H9 (cell line): ENCODE results near the gene MORN3. TPM values are rescaled to one million over a fixed set of nuclear protein-coding genes. Genes with fewer than 3 reads are reported as not detected.

ENCODE experiments used
- DNase-seq: peaks from one replicate; pipeline ENCODE4 v3.0.0-alpha.2; 2017
- H2AFZ ChIP-seq: one replicate; pipeline ENCODE4 v1.6.1; 2013; ENCODE audit warnings: mild to moderate bottlenecking, low read length, control low read depth, moderate library complexity
- H2AK5ac ChIP-seq: 2 replicates; pipeline ENCODE4 v1.6.1; 2013; ENCODE audit warnings: low read length, control low read depth, mixed read lengths; ENCODE audit not compliant: insufficient read length
- H2BK120ac ChIP-seq: one replicate; pipeline ENCODE4 v1.6.1; 2013; ENCODE audit warnings: low read depth, mild to moderate bottlenecking, low read length, control low read depth, inconsistent platforms; ENCODE audit not compliant: poor library complexity, severe bottlenecking
- H2BK12ac ChIP-seq: 2 replicates; pipeline ENCODE4 v1.6.1; 2013; ENCODE audit warnings: low read length, control low read depth, mixed read lengths, low read depth; ENCODE audit not compliant: insufficient read length
- H2BK15ac ChIP-seq: 2 replicates; pipeline ENCODE4 v1.6.1; 2013; ENCODE audit warnings: low read depth, low read length, control low read depth
- H2BK20ac ChIP-seq: one replicate; pipeline ENCODE4 v1.6.1; 2013; ENCODE audit warnings: low read depth, mild to moderate bottlenecking, low read length, control low read depth, inconsistent platforms; ENCODE audit not compliant: poor library complexity, severe bottlenecking
- H2BK5ac ChIP-seq: 2 replicates; pipeline ENCODE4 v1.6.1; 2013; ENCODE audit warnings: low read length, control low read depth, mixed read lengths; ENCODE audit not compliant: insufficient read length
- H3K14ac ChIP-seq: 2 replicates; pipeline ENCODE4 v1.6.1; 2013; ENCODE audit warnings: low read length, control low read depth; ENCODE audit not compliant: insufficient read depth
- H3K18ac ChIP-seq: 2 replicates; pipeline ENCODE4 v1.6.1; 2013; ENCODE audit warnings: low read depth, mild to moderate bottlenecking, mixed read lengths, low read length, control low read depth; ENCODE audit not compliant: insufficient read length
- H3K23ac ChIP-seq: 2 replicates; pipeline ENCODE4 v1.6.1; 2013; ENCODE audit warnings: low read length, control low read depth, mixed read lengths, low read depth; ENCODE audit not compliant: insufficient read length
- H3K23me2 ChIP-seq: 2 replicates; pipeline ENCODE4 v1.6.1; 2013; ENCODE audit warnings: low read depth, mild to moderate bottlenecking, mixed read lengths, low read length, control low read depth; ENCODE audit not compliant: insufficient read length, poor library complexity, severe bottlenecking
- H3K27ac ChIP-seq: 2 replicates; pipeline ENCODE4 v1.5.1; 2013; ENCODE audit warnings: low read length, control low read depth, mixed read lengths, low read depth; ENCODE audit not compliant: insufficient read length
- H3K27me3 ChIP-seq: 2 replicates; pipeline ENCODE4 v1.6.1; 2013; ENCODE audit warnings: low read length, control low read depth, inconsistent platforms; ENCODE audit not compliant: insufficient read depth
- H3K4ac ChIP-seq: 2 replicates; pipeline ENCODE4 v1.6.1; 2013; ENCODE audit warnings: low read depth, mild to moderate bottlenecking, control low read depth, inconsistent platforms, low read length, moderate library complexity
- H3K4me1 ChIP-seq: 2 replicates; pipeline ENCODE4 v1.6.1; 2013; ENCODE audit warnings: low read length, control low read depth, inconsistent platforms; ENCODE audit not compliant: insufficient read depth
- H3K4me2 ChIP-seq: 2 replicates; pipeline ENCODE4 v1.6.1; 2013; ENCODE audit warnings: low read length, control low read depth, mixed read lengths; ENCODE audit not compliant: insufficient read length, insufficient read depth
- H3K56ac ChIP-seq: 2 replicates; pipeline ENCODE4 v1.6.1; 2013; ENCODE audit warnings: low read depth, mild to moderate bottlenecking, mixed read lengths, low read length, control low read depth; ENCODE audit not compliant: insufficient read length
- H3K79me1 ChIP-seq: 2 replicates; pipeline ENCODE4 v1.6.1; 2013; ENCODE audit warnings: low read depth, mild to moderate bottlenecking, moderate library complexity, low read length, control low read depth, inconsistent platforms; ENCODE audit not compliant: insufficient read depth, poor library complexity, severe bottlenecking
- H3K79me2 ChIP-seq: 2 replicates; pipeline ENCODE4 v1.6.1; 2013; ENCODE audit warnings: low read length, control low read depth, inconsistent platforms; ENCODE audit not compliant: insufficient read depth
- H3K9ac ChIP-seq: 2 replicates; pipeline ENCODE4 v1.6.1; 2013; ENCODE audit warnings: low read length, control low read depth, mixed read lengths; ENCODE audit not compliant: insufficient read length; ENCODE audit errors: extremely low read depth
- H3K9me3 ChIP-seq: one replicate; pipeline ENCODE4 v1.6.1; 2013; ENCODE audit warnings: low read depth, low read length, inconsistent platforms; ENCODE audit not compliant: control insufficient read depth
- H3T11ph ChIP-seq: one replicate; pipeline ENCODE4 v1.6.1; 2013; ENCODE audit warnings: mild to moderate bottlenecking, low read length, control low read depth, inconsistent platforms
- H4K20me1 ChIP-seq: one replicate; pipeline ENCODE4 v1.6.1; 2013; ENCODE audit not compliant: control insufficient read depth, insufficient read length, insufficient read depth
- H4K5ac ChIP-seq: 2 replicates; pipeline ENCODE4 v1.6.1; 2013; ENCODE audit warnings: low read depth, mild to moderate bottlenecking, mixed read lengths, low read length, control low read depth; ENCODE audit not compliant: insufficient read length
- H4K8ac ChIP-seq: replicated peaks from 2 replicates; pipeline ENCODE4 v1.6.1; 2013; ENCODE audit warnings: low read length, control low read depth, mixed read lengths, low read depth; ENCODE audit not compliant: insufficient read length
- H4K91ac ChIP-seq: 2 replicates; pipeline ENCODE4 v1.6.1; 2013; ENCODE audit warnings: low read depth, mild to moderate bottlenecking, moderate library complexity, mixed read lengths, low read length, control low read depth; ENCODE audit not compliant: insufficient read length
- H3K27ac Mint-ChIP-seq, 3 experiments: 2 replicates in 2 of 3; 3 replicates in 1 of 3; pipeline ENCODE4 v1.8.0; 2020 to 2021; ENCODE audit warnings: mixed read lengths in 3 of 3, mild to moderate bottlenecking in 1 of 3, moderate library complexity in 1 of 3
- H3K27me3 Mint-ChIP-seq: 2 replicates; pipeline ENCODE4 v1.8.0; 2021; ENCODE audit warnings: low read depth, mild to moderate bottlenecking, moderate library complexity, mixed read lengths
- H3K36me3 Mint-ChIP-seq, 3 experiments: 2 replicates in 2 of 3; 3 replicates in 1 of 3; pipeline ENCODE4 v1.8.0; 2020 to 2021; ENCODE audit warnings: low read depth in 3 of 3, mixed read lengths in 3 of 3; ENCODE audit not compliant: insufficient read depth in 1 of 3
- H3K4me1 Mint-ChIP-seq, 2 experiments: 2 replicates each; pipeline ENCODE4 v1.8.0; 2020; ENCODE audit warnings: mixed read lengths in 2 of 2
- H3K4me3 Mint-ChIP-seq, 2 experiments: 2 replicates in 1 of 2; 3 replicates in 1 of 2; pipeline ENCODE4 v1.8.0; 2020 to 2021; ENCODE audit warnings: mild to moderate bottlenecking in 2 of 2, mixed read lengths in 2 of 2, moderate library complexity in 1 of 2
- H3K9me3 Mint-ChIP-seq, 2 experiments: 2 replicates in 1 of 2; 3 replicates in 1 of 2; pipeline ENCODE4 v1.8.0; 2020; ENCODE audit warnings: mild to moderate bottlenecking in 2 of 2, mixed read lengths in 2 of 2, moderate library complexity in 1 of 2
- WGBS: extraction: QIAGEN DNeasy Blood & Tissue Kit; methylation state at CpG from one replicate; pipeline ENCODE4 v1.1.7; 2013; ENCODE audit warnings: missing lambda C conversion rate, low lambda C conversion rate, mixed read lengths; ENCODE audit not compliant: insufficient read length; ENCODE audit errors: extremely low coverage; 5-methylcytosine and 5-hydroxymethylcytosine counted together
- total RNA-seq: library from RNA; stranded (reverse); gene quantifications from 2 replicates; pipeline ENCODE4 v1.2.1, GENCODE V29; 2021
- TF ChIP-seq, protein P1 (sequence below): fragments of 200-600 bp; sonication (generic); conservative IDR thresholded peaks from 3 replicates; pipeline ENCODE4 v1.8.0; 2021; ENCODE audit warnings: antibody characterized with exemption, mild to moderate bottlenecking

Gene MORN3
- total RNA-seq, 1 experiment from 2014 or later: 0.37 TPM

DNA sequence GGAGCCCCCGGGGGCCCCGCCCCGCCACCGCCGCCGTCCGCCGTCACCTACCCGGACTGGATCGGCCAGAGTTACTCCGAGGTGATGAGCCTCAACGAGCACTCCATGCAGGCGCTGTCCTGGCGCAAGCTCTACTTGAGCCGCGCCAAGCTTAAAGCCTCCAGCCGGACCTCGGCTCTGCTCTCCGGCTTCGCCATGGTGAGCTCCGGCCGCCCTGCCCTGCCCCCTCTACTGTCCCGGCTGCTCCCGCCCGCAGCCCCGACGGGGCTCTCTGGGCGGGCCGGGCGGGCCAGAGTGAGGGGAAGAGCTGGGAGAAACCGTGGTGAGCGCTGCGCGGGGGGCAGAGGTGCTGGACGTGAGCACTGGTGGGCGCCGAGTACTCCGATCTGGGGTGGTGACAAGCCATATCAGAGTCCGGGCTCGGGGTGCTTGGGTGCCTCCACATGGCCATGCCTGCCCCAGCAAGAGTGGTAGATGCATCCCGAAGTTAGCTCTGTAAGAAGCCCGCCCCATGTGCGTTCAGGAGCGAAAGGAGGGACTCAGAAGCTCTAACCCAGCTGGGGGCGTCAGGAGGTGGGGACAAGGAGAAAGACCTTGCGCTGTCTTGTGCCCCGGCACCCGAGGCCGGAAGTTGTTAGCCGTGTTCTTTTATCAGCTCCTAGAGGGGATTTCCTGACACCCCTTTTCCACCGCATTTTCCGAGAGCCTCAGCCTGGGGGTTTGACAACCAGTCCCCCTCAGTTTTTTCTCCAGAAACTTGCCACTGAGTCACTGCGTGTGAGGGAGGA is 42.4 kb downstream of the MORN3 start:
- H3K56ac ChIP-seq: no peak overlapping the region
- no peak overlapping the region for H2BK5ac ChIP-seq
- H3K9ac ChIP-seq: peak overlapping the region; percentile 57
- Mint-ChIP-seq H3K27ac (peak overlapping the region; percentile 35 to 96 (median 66); a peak in 5 of 7 replicates), H3K27me3 (no peaks in the 10 kb centered on the region), H3K9me3 (no peaks in the 10 kb centered on the region), H3K36me3 (peaks cover 5 to 15% (median 10%) of the 10 kb centered on the region in 3 experiments), H3K4me1 (peaks cover 35 to 54% of the 10 kb centered on the region in 2 experiments), H3K4me3 (peak overlapping the region; percentile 83 to 91)
- H4K5ac ChIP-seq: no peak overlapping the region
- H2BK15ac ChIP-seq: no peak overlapping the region
- H3K79me1 ChIP-seq: peaks cover 8% of the 10 kb centered on the region
- H4K91ac ChIP-seq: no peak overlapping the region
- no peak overlapping the region for H2BK120ac ChIP-seq
- WGBS: no CpG with 5 or more reads among the region's 53 CpGs
- no peak overlapping the region for H3K23ac ChIP-seq
- H3K18ac ChIP-seq: peak overlapping the region; percentile 62
- no peaks in the 10 kb centered on the region for H3K9me3 ChIP-seq
- no peak overlapping the region for H3K4ac ChIP-seq
- H4K8ac ChIP-seq: no peak overlapping the region
- H3T11ph ChIP-seq: no peak overlapping the region
- H3K27me3 ChIP-seq: no peaks in the 10 kb centered on the region
- no peak overlapping the region for H2AK5ac ChIP-seq
- no peak overlapping the region for H2BK20ac ChIP-seq
- peaks cover 16% of the 10 kb centered on the region; the same call in 1 of the 2 replicates for H3K4me1 ChIP-seq
- no peaks in the 10 kb centered on the region for H4K20me1 ChIP-seq
- no peak overlapping the region for H2BK12ac ChIP-seq
- no peak overlapping the region for H3K27ac ChIP-seq
- H3K14ac ChIP-seq: peak overlapping the region; percentile 60
- peaks cover 19% of the 10 kb centered on the region for H3K23me2 ChIP-seq
- peaks cover 18% of the 10 kb centered on the region; the same call in 1 of the 2 replicates for H3K79me2 ChIP-seq
- TF ChIP-seq, protein P1, sequence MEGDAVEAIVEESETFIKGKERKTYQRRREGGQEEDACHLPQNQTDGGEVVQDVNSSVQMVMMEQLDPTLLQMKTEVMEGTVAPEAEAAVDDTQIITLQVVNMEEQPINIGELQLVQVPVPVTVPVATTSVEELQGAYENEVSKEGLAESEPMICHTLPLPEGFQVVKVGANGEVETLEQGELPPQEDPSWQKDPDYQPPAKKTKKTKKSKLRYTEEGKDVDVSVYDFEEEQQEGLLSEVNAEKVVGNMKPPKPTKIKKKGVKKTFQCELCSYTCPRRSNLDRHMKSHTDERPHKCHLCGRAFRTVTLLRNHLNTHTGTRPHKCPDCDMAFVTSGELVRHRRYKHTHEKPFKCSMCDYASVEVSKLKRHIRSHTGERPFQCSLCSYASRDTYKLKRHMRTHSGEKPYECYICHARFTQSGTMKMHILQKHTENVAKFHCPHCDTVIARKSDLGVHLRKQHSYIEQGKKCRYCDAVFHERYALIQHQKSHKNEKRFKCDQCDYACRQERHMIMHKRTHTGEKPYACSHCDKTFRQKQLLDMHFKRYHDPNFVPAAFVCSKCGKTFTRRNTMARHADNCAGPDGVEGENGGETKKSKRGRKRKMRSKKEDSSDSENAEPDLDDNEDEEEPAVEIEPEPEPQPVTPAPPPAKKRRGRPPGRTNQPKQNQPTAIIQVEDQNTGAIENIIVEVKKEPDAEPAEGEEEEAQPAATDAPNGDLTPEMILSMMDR: no peak; the same call in 2 of the 3 replicates
- peak; percentile 82 for DNase-seq
- H3K4me2 ChIP-seq: peak overlapping the region; percentile 42
- H2AFZ ChIP-seq: no peak overlapping the region
